ENCODE results near the gene FGD6. TPM values are rescaled to one million over a fixed set of nuclear protein-coding genes. Genes with fewer than 3 reads are reported as not detected.

Gene FGD6
- total RNA-seq, 2 donors from 2014 or later = 9.8 to 21.8 TPM

GRCh38 chr12:95072900-95073697 lies 144.2 kb downstream of the FGD6 start, which contains the start of gene NR2C1:
TSS of gene NR2C1 (minus strand) at chr12:95073618. CDS start at chr12:95067384, 6,234 bp downstream.
- H3K27me3 ChIP-seq = no peaks in the 10 kb centered on the region
- intact Hi-C loops (cut with DNase I) = no loop called here

GRCh38 chr12:95070378-95070777 lies 146.9 kb downstream of the FGD6 start:
- H3K4me3 ChIP-seq = no peak overlapping the region
- no peak for TF ChIP-seq CTCF (IDR thresholded peaks at IDR 0.05)
- H3K27ac ChIP-seq = no peak overlapping the region
- no peaks in the 10 kb centered on the region for H3K9me3 ChIP-seq
- H3K27me3 ChIP-seq = no peaks in the 10 kb centered on the region
- H3K36me3 ChIP-seq = no peaks in the 10 kb centered on the region
- H3K4me1 ChIP-seq = no peaks in the 10 kb centered on the region
- H3K9ac ChIP-seq (ENCODE audit: low read depth in 2 of 2, low read length in 2 of 2) = no peak overlapping the region
- DNase-seq = no peak
- intact Hi-C loops (cut with DNase I) = no loop called here

More at GRCh38 chr12:95072900-95073697, 144.2 kb downstream of the FGD6 start, which contains the start of gene NR2C1:
- H3K27ac ChIP-seq = peak within 1 kb of the TSS; percentile 73
- H3K4me1 ChIP-seq = no peaks in the 10 kb centered on the region
- TF ChIP-seq CTCF (IDR thresholded peaks at IDR 0.05) = no peak
- peak within 1 kb of the TSS; percentile 99 for H3K4me3 ChIP-seq
- H3K9me3 ChIP-seq = no peaks in the 10 kb centered on the region
- H3K36me3 ChIP-seq = no peaks in the 10 kb centered on the region
- H3K9ac ChIP-seq (ENCODE audit: low read depth in 2 of 2, low read length in 2 of 2) = peak within 1 kb of the TSS; percentile 81 to 90
- DNase-seq = peak; percentile 95

- Histone ChIP-seq H3K4me3 (no peak overlapping the region), H3K9me3 (no peaks in the 10 kb centered on the region), H3K9ac (ENCODE audit: low read depth in 2 of 2, low read length in 2 of 2) (no peak overlapping the region), H3K27me3 (no peaks in the 10 kb centered on the region), H3K27ac (no peak overlapping the region), H3K4me1 (no peaks in the 10 kb centered on the region), H3K36me3 (peaks cover 7% of the 10 kb centered on the region)
- TF ChIP-seq CTCF (IDR thresholded peaks at IDR 0.05) = no peak
- DNase-seq = no peak
- intact Hi-C loops (cut with DNase I) = no loop called here
Measured at GRCh38 chr12:95066091-95066855, 151.0 kb downstream of the FGD6 start.

GRCh38 chr12:95060951-95061350 lies 156.3 kb downstream of the FGD6 start:
- Histone ChIP-seq H3K27me3 (no peaks in the 10 kb centered on the region), H3K4me1 (no peaks in the 10 kb centered on the region), H3K27ac (no peak overlapping the region), H3K4me3 (no peak overlapping the region), H3K9ac (ENCODE audit: low read depth in 2 of 2, low read length in 2 of 2) (no peak overlapping the region), H3K9me3 (no peaks in the 10 kb centered on the region), H3K36me3 (peaks cover 20% of the 10 kb centered on the region)
- TF ChIP-seq CTCF (IDR thresholded peaks at IDR 0.05) = no peak
- no peak for DNase-seq
- intact Hi-C loops (cut with DNase I) = no loop called here

GRCh38 chr12:95059984-95060383 lies 157.3 kb downstream of the FGD6 start:
- Histone ChIP-seq H3K36me3 (peaks cover 20% of the 10 kb centered on the region), H3K9me3 (no peaks in the 10 kb centered on the region), H3K4me3 (no peak overlapping the region), H3K4me1 (no peaks in the 10 kb centered on the region), H3K27ac (no peak overlapping the region), H3K27me3 (no peaks in the 10 kb centered on the region), H3K9ac (ENCODE audit: low read depth in 2 of 2, low read length in 2 of 2) (no peak overlapping the region)
- no peak for TF ChIP-seq CTCF (IDR thresholded peaks at IDR 0.05)
- intact Hi-C loops (cut with DNase I) = no loop called here
- no peak for DNase-seq
